AG08395 (cell line): Measurements from ENCODE around the gene LRRN4.

Source experiments
- DNase-seq: peaks from one replicate; pipeline ENCODE4 v3.0.0; 2012; ENCODE audit warnings: mixed read lengths, low spot score

LRRN4 gene

DNA sequence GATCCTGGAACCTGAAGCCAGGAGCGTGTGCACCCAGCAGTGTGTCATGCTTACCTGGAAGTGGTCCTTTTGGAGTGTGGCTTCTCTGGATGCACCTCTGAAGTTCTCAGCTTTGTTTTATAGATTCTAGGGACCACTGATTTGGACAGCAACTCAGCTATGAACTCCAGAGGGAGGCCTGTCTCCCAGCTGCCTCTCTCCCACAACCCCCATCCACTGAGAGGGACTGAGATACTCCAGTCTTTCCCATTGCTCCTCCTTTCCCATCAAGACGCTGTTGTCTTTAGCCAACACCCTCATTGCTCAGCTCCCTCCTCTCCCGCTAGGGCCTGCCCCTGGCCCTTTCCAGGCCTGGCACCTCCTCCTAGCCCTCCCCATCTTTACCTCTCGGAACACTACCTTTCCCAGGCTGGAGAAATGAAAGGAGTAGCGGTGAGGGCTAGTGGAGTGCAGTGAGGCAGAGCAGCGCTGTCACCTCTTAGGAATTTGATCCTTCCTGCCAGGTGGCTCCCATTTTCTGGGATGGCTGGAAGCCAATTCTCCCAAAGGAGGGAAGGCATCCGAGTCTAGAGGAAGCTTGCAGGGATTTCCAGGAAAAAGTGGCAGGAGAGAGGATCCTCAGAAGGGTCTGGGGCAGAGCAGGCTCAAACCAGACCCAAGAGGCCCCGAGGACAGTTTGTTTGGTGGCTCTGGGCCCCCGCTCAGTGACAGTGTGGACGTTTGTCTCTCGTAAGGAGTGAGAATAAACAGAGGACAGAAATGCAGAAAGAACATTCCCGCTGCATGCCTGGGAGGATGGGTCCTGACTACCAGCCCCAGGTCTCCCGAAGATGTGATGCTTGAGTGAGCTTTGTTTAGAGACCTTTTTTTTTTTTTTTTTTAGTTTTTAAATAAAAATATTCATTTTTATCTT, at the start of gene LRRN4:
Gene LRRN4 (minus strand): TSS at position 285 of the 913 bp plus-strand sequence. CDS start 1,261 bp downstream, outside the sequence.
- no peak for DNase-seq

- no peak for DNase-seq
Observed at GRCh38 chr20:6103301-6103700, 49.4 kb upstream of the LRRN4 start.

DNA sequence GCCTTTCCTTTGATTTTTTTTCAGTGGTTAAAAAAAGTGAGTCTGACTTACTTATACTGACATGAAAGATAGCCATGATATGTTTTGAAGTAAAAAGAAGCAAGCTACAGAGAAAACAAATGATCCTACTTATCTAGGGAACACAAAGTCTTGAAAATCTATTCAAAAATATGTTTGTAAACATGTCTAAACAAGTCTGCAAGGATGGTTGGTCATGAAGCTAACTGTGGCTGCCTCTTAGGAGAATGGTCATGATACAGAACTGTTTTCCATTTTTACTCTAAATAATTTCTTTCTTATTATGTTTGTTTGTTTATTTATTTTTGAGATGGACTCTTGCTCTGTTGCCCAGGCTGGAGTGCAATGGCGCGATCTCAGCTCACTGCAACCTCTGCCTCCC, 47.5 kb upstream of the LRRN4 start:
- DNase-seq, result no peak

GRCh38 chr20:6100246-6100645, 46.4 kb upstream of the LRRN4 start:
- no peak for DNase-seq

GRCh38 chr20:6099819-6100218, 46.0 kb upstream of the LRRN4 start:
- no peak for DNase-seq

DNA sequence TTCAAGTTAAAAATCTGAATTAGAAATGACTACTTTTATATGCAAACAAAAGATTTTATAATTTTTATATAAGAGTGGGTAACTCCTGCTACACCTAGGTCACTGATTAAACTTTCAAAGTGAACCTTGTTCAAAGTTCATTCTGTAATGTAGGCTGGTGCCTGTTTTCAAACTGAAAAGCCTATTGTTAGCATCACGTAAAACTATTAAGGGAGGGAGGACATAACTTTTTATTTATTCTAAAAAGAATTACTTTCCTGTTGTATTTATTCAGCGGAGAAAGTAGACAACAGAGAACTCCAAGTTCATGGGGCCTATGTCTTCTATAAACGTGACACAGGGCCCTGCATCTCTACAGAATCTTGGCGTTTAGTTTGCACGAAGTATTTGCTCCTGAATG, 41.5 kb upstream of the LRRN4 start:
- DNase-seq, result no peak

DNA sequence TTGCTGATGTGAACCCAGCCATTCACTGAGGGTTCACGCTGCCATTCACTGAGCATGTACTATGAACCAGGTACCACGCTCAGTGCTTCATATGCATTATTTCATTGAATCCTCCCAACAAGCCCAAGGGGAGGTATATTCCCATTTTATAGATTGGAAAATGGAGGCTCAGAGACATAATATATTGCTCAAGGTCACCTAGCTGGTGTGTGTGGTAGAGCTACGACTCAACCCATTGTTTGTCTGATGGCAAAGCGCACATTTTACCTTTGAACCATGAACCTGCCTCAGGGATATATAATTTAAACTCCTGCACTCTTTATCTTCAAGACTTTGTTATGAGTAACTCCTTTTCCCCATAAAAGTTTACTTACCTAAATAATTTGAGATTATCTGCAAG, 40.7 kb upstream of the LRRN4 start:
- DNase-seq, result no peak

GRCh38 chr20:6094063-6094462, 40.2 kb upstream of the LRRN4 start:
- no peak for DNase-seq

- no peak for DNase-seq
Observed at GRCh38 chr20:6091661-6092060, 37.8 kb upstream of the LRRN4 start.

DNA sequence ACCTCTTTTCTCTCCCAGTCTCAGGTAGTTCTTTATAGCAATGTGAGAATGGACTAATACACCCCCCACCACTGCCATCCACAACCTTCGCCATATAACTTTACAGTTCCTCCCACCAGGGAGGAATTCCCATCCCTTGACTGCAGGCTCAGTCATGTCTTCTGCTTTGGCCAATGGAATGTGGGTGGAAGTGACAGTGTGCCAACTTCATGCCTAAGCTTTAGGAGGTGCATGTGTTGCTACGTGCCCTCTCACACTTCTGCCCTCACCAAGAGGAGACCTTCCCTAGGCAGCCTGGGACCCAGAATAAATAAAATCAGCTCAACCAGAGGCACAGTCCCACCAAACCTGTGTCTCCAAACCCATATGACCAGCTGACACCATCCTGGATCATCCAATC, 33.0 kb upstream of the LRRN4 start:
- no peak for DNase-seq

- DNase-seq, result no peak
Observed at GRCh38 chr20:6083926-6084325, 30.1 kb upstream of the LRRN4 start.

DNA sequence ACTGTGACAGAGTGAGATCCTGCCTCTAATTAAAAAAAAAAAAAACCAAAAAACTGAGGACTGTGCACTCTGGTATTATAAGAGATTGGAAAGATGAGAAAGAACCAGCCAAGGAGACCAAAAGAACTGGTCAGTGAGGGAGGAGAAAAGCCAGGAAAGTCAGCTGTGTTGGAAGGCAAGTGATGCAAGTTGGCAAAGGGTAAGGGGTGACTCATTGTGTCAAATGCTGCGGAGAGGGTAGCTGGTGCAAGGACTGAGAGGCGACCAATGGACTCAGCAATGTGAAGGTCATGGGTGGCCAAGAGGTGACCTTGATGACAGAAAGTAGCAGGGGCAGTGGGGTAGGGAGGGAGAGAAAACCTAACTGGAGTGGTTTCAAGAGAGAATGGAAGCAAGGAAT, 27.4 kb upstream of the LRRN4 start:
- peak; percentile 69 for DNase-seq

GRCh38 chr20:6079016-6079415, 25.2 kb upstream of the LRRN4 start:
- DNase-seq, result no peak

DNA sequence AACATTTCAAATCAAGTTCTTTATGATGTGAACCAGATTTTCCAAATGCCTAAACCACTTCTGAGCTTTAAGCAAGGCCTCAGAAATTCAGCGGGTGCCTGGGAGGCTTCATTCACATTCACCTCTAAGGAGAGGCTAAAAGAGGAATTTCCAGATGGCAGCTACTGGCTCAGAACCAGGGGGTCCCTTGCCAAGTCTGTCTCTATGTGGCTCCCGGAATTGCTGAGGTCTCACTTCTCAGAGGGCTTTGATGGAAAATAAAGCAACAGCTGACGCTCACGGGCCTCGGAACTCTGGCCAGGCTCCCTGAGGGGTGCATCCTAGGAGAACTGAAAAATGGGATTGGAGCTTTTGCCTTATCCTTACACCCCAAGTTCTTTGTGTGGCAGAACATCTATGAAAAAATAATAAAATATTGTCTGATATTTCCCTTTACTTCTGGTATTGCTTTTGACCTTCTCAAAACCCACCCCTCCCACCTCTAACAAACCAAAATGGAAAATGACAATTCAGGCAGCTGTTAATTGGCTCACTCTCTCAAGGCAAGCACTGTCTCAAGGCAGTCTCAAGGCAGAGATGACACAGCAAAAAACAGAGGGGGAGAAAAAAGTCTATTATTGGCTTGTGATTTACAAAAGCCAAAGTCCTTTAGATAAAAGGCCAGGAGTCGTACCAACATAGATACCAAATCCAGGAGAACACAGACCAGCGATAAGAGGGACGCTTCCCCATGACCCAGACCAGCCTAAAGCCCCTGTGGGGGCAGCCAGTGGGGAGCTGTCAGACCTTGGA, 21.8 kb upstream of the LRRN4 start:
- no peak for DNase-seq

DNA sequence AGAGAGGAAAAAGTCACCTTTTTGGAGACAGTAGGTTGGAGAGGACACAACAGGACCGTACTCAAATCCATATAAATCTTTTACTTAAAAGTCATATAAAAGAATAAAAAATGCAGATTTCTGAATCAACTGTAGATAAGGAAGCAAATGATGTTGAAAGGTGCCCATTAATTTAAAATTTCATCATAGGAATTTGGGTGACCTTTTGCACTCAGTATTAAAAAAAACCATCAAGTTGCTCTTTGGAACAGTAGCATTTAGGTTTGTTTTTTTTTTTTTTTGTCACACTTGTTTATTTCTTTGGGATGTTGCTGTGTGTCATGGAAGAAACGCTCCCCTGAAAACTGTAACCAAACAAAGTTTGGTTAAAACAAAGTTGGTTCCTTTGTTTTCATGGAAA, 20.9 kb upstream of the LRRN4 start:
- DNase-seq, result no peak

DNA sequence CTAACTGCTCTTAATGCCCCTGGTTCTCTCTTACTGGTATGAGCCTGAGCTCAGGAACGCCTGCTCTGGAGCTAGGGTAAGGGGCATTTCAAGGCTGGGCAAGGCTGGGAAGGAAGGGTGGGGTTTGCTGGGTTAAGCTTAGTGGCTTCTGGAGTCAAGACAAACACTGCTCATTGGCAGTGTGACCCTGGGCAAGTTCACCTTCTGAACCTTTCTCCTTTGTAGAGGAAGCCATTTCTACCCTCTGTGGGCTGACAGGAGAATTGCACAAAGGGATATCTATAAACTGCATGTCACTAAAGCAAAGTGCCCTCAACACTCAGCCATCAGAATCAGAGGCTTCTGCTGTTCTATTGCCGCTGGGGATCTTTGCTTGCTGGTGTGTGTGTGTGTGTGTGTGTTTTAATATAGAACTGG, 20.3 kb upstream of the LRRN4 start:
- peak; percentile 41 for DNase-seq

- no peak for DNase-seq
Observed at GRCh38 chr20:6070829-6071695, 17.2 kb upstream of the LRRN4 start.

- no peak for DNase-seq
Observed at GRCh38 chr20:6069669-6070068, 15.8 kb upstream of the LRRN4 start.

- no peak for DNase-seq
Observed at GRCh38 chr20:6067763-6068318, 14.0 kb upstream of the LRRN4 start.

- DNase-seq, result no peak
Observed at GRCh38 chr20:6066582-6066981, 12.7 kb upstream of the LRRN4 start.

DNA sequence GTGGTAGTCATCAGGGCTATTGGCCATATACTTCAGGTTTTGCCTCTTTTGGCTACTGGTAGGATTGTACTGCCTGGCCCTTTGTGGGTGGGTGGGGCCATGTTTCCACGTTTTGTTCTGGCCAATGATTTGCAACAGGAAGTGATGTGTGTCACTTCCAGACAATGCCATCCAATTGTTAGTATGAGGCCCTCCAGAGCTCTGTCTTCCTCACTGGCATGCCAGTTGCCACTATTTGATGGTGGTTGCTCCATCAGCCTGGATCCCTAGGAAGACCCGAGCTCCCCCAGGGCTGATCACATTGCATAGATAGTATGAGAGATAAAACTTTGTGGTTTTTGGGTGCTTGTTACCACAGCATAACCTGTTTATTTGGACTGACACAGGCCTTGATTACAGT, 7.7 kb upstream of the LRRN4 start:
- DNase-seq, result no peak

DNA sequence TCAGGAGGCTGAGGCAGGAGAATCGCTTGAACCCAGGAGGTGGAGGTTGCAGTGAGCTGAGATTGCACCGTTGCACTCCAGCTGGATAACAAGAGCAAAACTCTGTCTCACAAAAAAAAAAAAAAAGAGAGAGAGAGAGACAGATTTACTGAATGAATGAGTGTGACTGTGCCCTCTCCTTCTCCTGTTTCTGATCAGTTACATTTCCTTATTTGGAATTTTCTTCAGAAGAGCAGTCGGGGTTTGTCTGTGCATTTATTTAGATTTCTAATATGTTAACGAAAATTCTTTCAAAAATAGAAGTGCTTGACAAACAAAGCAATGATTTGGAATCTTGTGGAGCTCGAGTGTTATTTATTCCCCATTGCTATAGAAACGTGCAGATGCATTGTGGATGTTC, 6.4 kb upstream of the LRRN4 start:
- DNase-seq, result no peak
